ENCODE results near the gene MCC. TPM values are rescaled to one million over a fixed set of nuclear protein-coding genes. Genes with fewer than 3 reads are reported as not detected.

MCC gene
- total RNA-seq, 1 donor from 2014 or later = 33.9 TPM

- TF ChIP-seq CTCF (IDR thresholded peaks at IDR 0.05; ENCODE audit: unreplicated experiment) = no peak
- Mint-ChIP-seq H3K9me3 (peaks cover 17% of the 10 kb centered on the region), H3K27ac (no peak overlapping the region), H3K4me3 (no peak overlapping the region), H3K27me3 (ENCODE audit: low read depth) (no peaks in the 10 kb centered on the region), H3K36me3 (peaks cover 16% of the 10 kb centered on the region), H3K4me1 (peaks cover 25% of the 10 kb centered on the region)
- no peak for DNase-seq (ENCODE audit: low spot score in 2 of 2, unreplicated experiment in 2 of 2)
These were observed 363.3 kb downstream of the MCC start for GRCh38 chr5:113124914-113125313.

GRCh38 chr5:113124265-113124664 lies 364.0 kb downstream of the MCC start:
- Mint-ChIP-seq H3K27ac (peak overlapping the region; percentile 20), H3K9me3 (peaks cover 11% of the 10 kb centered on the region), H3K27me3 (ENCODE audit: low read depth) (no peaks in the 10 kb centered on the region), H3K4me1 (peaks cover 28% of the 10 kb centered on the region), H3K36me3 (peaks cover 12% of the 10 kb centered on the region), H3K4me3 (no peak overlapping the region)
- no peak for DNase-seq (ENCODE audit: low spot score in 2 of 2, unreplicated experiment in 2 of 2)
- TF ChIP-seq CTCF (IDR thresholded peaks at IDR 0.05; ENCODE audit: unreplicated experiment) = no peak

GRCh38 chr5:113123618-113124017 lies 364.6 kb downstream of the MCC start:
- TF ChIP-seq CTCF (IDR thresholded peaks at IDR 0.05; ENCODE audit: unreplicated experiment) = no peak
- Mint-ChIP-seq H3K4me1 (peaks cover 34% of the 10 kb centered on the region), H3K27ac (peak overlapping the region; percentile 20), H3K36me3 (peaks cover 6% of the 10 kb centered on the region), H3K9me3 (peaks cover 11% of the 10 kb centered on the region), H3K4me3 (no peak overlapping the region), H3K27me3 (ENCODE audit: low read depth) (no peaks in the 10 kb centered on the region)
- no peak for DNase-seq (ENCODE audit: low spot score in 2 of 2, unreplicated experiment in 2 of 2)

GRCh38 chr5:113122053-113122452 lies 366.2 kb downstream of the MCC start:
- no peak overlapping the region for H3K4me3 Mint-ChIP-seq
- no peak for TF ChIP-seq CTCF (IDR thresholded peaks at IDR 0.05; ENCODE audit: unreplicated experiment)
- no peaks in the 10 kb centered on the region for H3K27me3 Mint-ChIP-seq (ENCODE audit: low read depth)
- peaks cover 37% of the 10 kb centered on the region for H3K4me1 Mint-ChIP-seq
- H3K9me3 Mint-ChIP-seq = peaks cover 2% of the 10 kb centered on the region
- H3K27ac Mint-ChIP-seq = no peak overlapping the region
- no peak for DNase-seq (ENCODE audit: low spot score in 2 of 2, unreplicated experiment in 2 of 2)
- no peaks in the 10 kb centered on the region for H3K36me3 Mint-ChIP-seq

- peak overlapping the region; percentile 6 for H3K27ac Mint-ChIP-seq
- H3K4me3 Mint-ChIP-seq = no peak overlapping the region
- H3K36me3 Mint-ChIP-seq = peaks cover 14% of the 10 kb centered on the region
- peaks cover 4% of the 10 kb centered on the region for H3K9me3 Mint-ChIP-seq
- no peak for TF ChIP-seq CTCF (IDR thresholded peaks at IDR 0.05; ENCODE audit: unreplicated experiment)
- peaks cover 25% of the 10 kb centered on the region for H3K4me1 Mint-ChIP-seq
- no peaks in the 10 kb centered on the region for H3K27me3 Mint-ChIP-seq (ENCODE audit: low read depth)
- DNase-seq (ENCODE audit: low spot score in 2 of 2, unreplicated experiment in 2 of 2) = no peak
These were observed 368.9 kb downstream of the MCC start for GRCh38 chr5:113119246-113119924.

All from mesothelial cell of epicardium (in vitro differentiated cells).